ENCODE data around the gene APOBEC4. TPM values are rescaled to one million over a fixed set of nuclear protein-coding genes. Genes with fewer than 3 reads are reported as not detected.

The APOBEC4 gene
- total RNA-seq, 1 experiment from 2014 or later: not detected

- no peak for TF ChIP-seq CTCF (conservative IDR thresholded peaks at IDR 0.05; ENCODE audit: low read depth, low read length)
- TF ChIP-seq EZH2 (IDR thresholded peaks at IDR 0.05; ENCODE audit: low read length, unreplicated experiment): no peak
- TF ChIP-seq EZH2phosphoT487 (IDR thresholded peaks at IDR 0.05; ENCODE audit: borderline replicate concordance, low read length): no peak
- no peaks in the 10 kb centered on the region for H3F3A ChIP-seq (ENCODE audit: low read length, unreplicated experiment)
- H3K4me3 ChIP-seq (ENCODE audit: low read length): no peak overlapping the region
- intact Hi-C loops (cut with micrococcal nuclease): no loop called here
- ATAC-seq (no peak), DNase-seq (no peak)
- ChIA-PET POLR2A (ENCODE audit: unreplicated experiment) (no interaction called here), CTCF (no interaction called here)
- H3K27ac ChIP-seq (ENCODE audit: low read length): no peak overlapping the region
- H2AFZ ChIP-seq (ENCODE audit: low read length): no peak overlapping the region
- no peak overlapping the region for H3K4me2 ChIP-seq (ENCODE audit: low read length)
- H3K9me2 ChIP-seq (replicated peaks; ENCODE audit: low read length): no peaks in the 10 kb centered on the region
- H4K20me1 ChIP-seq (ENCODE audit: low read length): no peaks in the 10 kb centered on the region
- H3K9ac ChIP-seq (ENCODE audit: low read length): no peak overlapping the region
- H3K79me2 ChIP-seq (ENCODE audit: low read length): no peaks in the 10 kb centered on the region
- no TSS peak for BruUV-seq (replicated peaks)
- no peaks in the 10 kb centered on the region for H3K36me3 ChIP-seq (ENCODE audit: low read depth, low read length)
- no peaks in the 10 kb centered on the region for H3K27me3 ChIP-seq (ENCODE audit: low read length)
- H3K4me1 ChIP-seq (ENCODE audit: insufficient read depth, low read length): no peaks in the 10 kb centered on the region; the same call in 1 of the 2 replicates
- H3K9me3 ChIP-seq (ENCODE audit: low read length): no peaks in the 10 kb centered on the region
These were observed 43.9 kb upstream of the APOBEC4 start for GRCh38 chr1:183696981-183697380.

- H4K20me1 ChIP-seq (ENCODE audit: low read length): no peaks in the 10 kb centered on the region
- H3K36me3 ChIP-seq (ENCODE audit: low read depth, low read length): no peaks in the 10 kb centered on the region
- H3K4me3 ChIP-seq (ENCODE audit: low read length): no peak overlapping the region
- no peak overlapping the region for H3K27ac ChIP-seq (ENCODE audit: low read length)
- intact Hi-C loops (cut with micrococcal nuclease): no loop called here
- H3K9ac ChIP-seq (ENCODE audit: low read length): no peak overlapping the region
- no peak overlapping the region for H2AFZ ChIP-seq (ENCODE audit: low read length)
- ATAC-seq: no peak
- H3K4me1 ChIP-seq (ENCODE audit: insufficient read depth, low read length): no peaks in the 10 kb centered on the region
- CTCF ChIA-PET: no interaction called here
- H3K9me2 ChIP-seq (replicated peaks; ENCODE audit: low read length): no peaks in the 10 kb centered on the region
- no peaks in the 10 kb centered on the region for H3K27me3 ChIP-seq (ENCODE audit: low read length)
- H3K4me2 ChIP-seq (ENCODE audit: low read length): no peak overlapping the region
- BruUV-seq (replicated peaks): no TSS peak
- POLR2A ChIA-PET (ENCODE audit: unreplicated experiment): no interaction called here
- no peaks in the 10 kb centered on the region for H3F3A ChIP-seq (ENCODE audit: low read length, unreplicated experiment)
- no peaks in the 10 kb centered on the region for H3K79me2 ChIP-seq (ENCODE audit: low read length)
- H3K9me3 ChIP-seq (ENCODE audit: low read length): no peaks in the 10 kb centered on the region
- no peak for DNase-seq
- TF ChIP-seq EZH2 (IDR thresholded peaks at IDR 0.05; ENCODE audit: low read length, unreplicated experiment) (no peak), EZH2phosphoT487 (IDR thresholded peaks at IDR 0.05; ENCODE audit: borderline replicate concordance, low read length) (no peak), CTCF (conservative IDR thresholded peaks at IDR 0.05; ENCODE audit: low read depth, low read length) (no peak)
These were observed 41.6 kb upstream of the APOBEC4 start for GRCh38 chr1:183694755-183695154.

- Histone ChIP-seq H2AFZ (ENCODE audit: low read length) (no peak overlapping the region), H3K4me3 (ENCODE audit: low read length) (no peak overlapping the region), H3F3A (ENCODE audit: low read length, unreplicated experiment) (no peaks in the 10 kb centered on the region), H3K79me2 (ENCODE audit: low read length) (no peaks in the 10 kb centered on the region), H3K4me2 (ENCODE audit: low read length) (no peak overlapping the region), H3K4me1 (ENCODE audit: insufficient read depth, low read length) (no peaks in the 10 kb centered on the region), H3K36me3 (ENCODE audit: low read depth, low read length) (no peaks in the 10 kb centered on the region), H3K9me3 (ENCODE audit: low read length) (no peaks in the 10 kb centered on the region), H3K27me3 (ENCODE audit: low read length) (no peaks in the 10 kb centered on the region), H3K9me2 (replicated peaks; ENCODE audit: low read length) (no peaks in the 10 kb centered on the region), H3K9ac (ENCODE audit: low read length) (no peak overlapping the region), H4K20me1 (ENCODE audit: low read length) (no peaks in the 10 kb centered on the region), H3K27ac (ENCODE audit: low read length) (no peak overlapping the region)
- CTCF ChIA-PET: interaction anchor here (0.6 kb wide), 1 partner anchor 26 kb away, joined by 4 read pairs; no protein-coding TSS in a partner anchor
- DNase-seq (no peak), ATAC-seq (no peak)
- TF ChIP-seq EZH2 (IDR thresholded peaks at IDR 0.05; ENCODE audit: low read length, unreplicated experiment): no peak
- TF ChIP-seq CTCF (conservative IDR thresholded peaks at IDR 0.05; ENCODE audit: low read depth, low read length): no peak
- TF ChIP-seq EZH2phosphoT487 (IDR thresholded peaks at IDR 0.05; ENCODE audit: borderline replicate concordance, low read length): no peak
- intact Hi-C loops (cut with micrococcal nuclease): no loop called here
- POLR2A ChIA-PET (ENCODE audit: unreplicated experiment): no interaction called here
- BruUV-seq (replicated peaks): no TSS peak
These were observed 41.0 kb upstream of the APOBEC4 start for GRCh38 chr1:183694066-183694465.

Measured in PC-3 (cell line).